ENCODE data around the gene ADAM33.

- TF ChIP-seq TOE1 (CRISPR knock-in tag; IDR thresholded peaks at IDR 0.05) (no peak), ZNF274 (CRISPR knock-in tag; IDR thresholded peaks at IDR 0.05) (no peak), FOXP1 (IDR thresholded peaks at IDR 0.05) (no peak), FOXP1 (CRISPR knock-in tag; IDR thresholded peaks at IDR 0.05) (no peak), POLR2A (IDR thresholded peaks at IDR 0.05; ENCODE audit: insufficient read depth in 1 of 2, low read depth in 2 of 2, low read length in 2 of 2) (no peak), TP53 (CRISPR knock-in tag; conservative IDR thresholded peaks at IDR 0.05) (no peak), PHF5A (CRISPR knock-in tag; IDR thresholded peaks at IDR 0.05; ENCODE audit: low read depth, unreplicated experiment) (no peak), CHCHD3 (CRISPR knock-in tag; IDR thresholded peaks at IDR 0.05) (no peak), GABPA (IDR thresholded peaks at IDR 0.05; ENCODE audit: low read depth, low read length) (no peak), GABPA (CRISPR knock-in tag; IDR thresholded peaks at IDR 0.05; ENCODE audit: low read depth) (no peak), ZZZ3 (CRISPR knock-in tag; IDR thresholded peaks at IDR 0.05; ENCODE audit: borderline replicate concordance) (no peak), ZNF367 (CRISPR knock-in tag; IDR thresholded peaks at IDR 0.05; ENCODE audit: borderline replicate concordance) (no peak), CBFB (CRISPR knock-in tag; IDR thresholded peaks at IDR 0.05) (no peak), NFKBIZ (CRISPR knock-in tag; IDR thresholded peaks at IDR 0.05) (no peak), TAF1 (CRISPR knock-in tag; IDR thresholded peaks at IDR 0.05) (no peak)
These were observed 35.2 kb downstream of the ADAM33 start for GRCh38 chr20:3646651-3647050.
